HG03378 (cell line): ENCODE results near the gene ZNF28.
"Not testable (repeated sequence)": the region's sequence is repeated elsewhere in the genome, so short reads cannot be mapped to it uniquely, and the experiment has no call there.

ENCODE experiments used
- ATAC-seq: cut with Tn5 transposase; IDR thresholded peaks from one replicate; pipeline ENCODE4 v1.9.1; 2021; ENCODE audit warnings: mild to moderate bottlenecking, moderate library complexity; ENCODE audit not compliant: unreplicated experiment

ZNF28 gene

GRCh38 chr19:52782864-52783263, 38.6 kb downstream of the ZNF28 start:
- ATAC-seq, result not testable (repeated sequence)

GRCh38 chr19:52778811-52779210, 42.6 kb downstream of the ZNF28 start:
- no peak for ATAC-seq

- ATAC-seq, result not testable (repeated sequence)
These were observed 65.0 kb downstream of the ZNF28 start for GRCh38 chr19:52756447-52756846.

GRCh38 chr19:52749780-52750179, 71.7 kb downstream of the ZNF28 start:
- no peak for ATAC-seq

GRCh38 chr19:52748336-52748950, 73.0 kb downstream of the ZNF28 start:
- no peak for ATAC-seq
